GM12878 (cell line): Measurements from ENCODE around the gene IBA57. TPM values are rescaled to one million over a fixed set of nuclear protein-coding genes. Genes with fewer than 3 reads are reported as not detected.
A peak's percentile ranks its signal among the peaks of the same experiment; 100 is the strongest.

Experiments used
- ATAC-seq: fragments of 200-7000 bp; cut with Tn5 transposase; 3 replicates; pipeline ENCODE4 v1.9.1; 2020; ENCODE audit warnings: mild to moderate bottlenecking, moderate library complexity
- BruUV-seq: library from RNA; stranded (reverse); fragments of 400-500 nt; replicated peaks from 2 replicates; lab custom pipeline; 2021; lab: Mats Ljungman, UMichigan
- CTCF ChIA-PET: fragments of 300-600 bp; sonication (Branson Sonifier 250); formaldehyde crosslinking; extraction: SDS; loops from one replicate; lab custom pipeline; 2021; ENCODE audit warnings: inconsistent platforms; lab: Yijun Ruan, JAX
- POLR2A ChIA-PET: fragments of 350-600 bp; formaldehyde crosslinking; extraction: SDS; loops from one replicate; lab custom pipeline; 2021; ENCODE audit warnings: inconsistent platforms; lab: Charles Lee
- RAD21 ChIA-PET: fragments of 300-600 bp; sonication (Branson Sonifier 250); formaldehyde crosslinking; loops from one replicate; lab custom pipeline; 2023; ENCODE audit warnings: antibody characterized with exemption; ENCODE audit not compliant: unreplicated experiment; lab: Charles Lee
- SMC1A ChIA-PET: fragments of 300-600 bp; sonication (Branson Sonifier 250); formaldehyde crosslinking; loops from one replicate; lab custom pipeline; 2023; ENCODE audit not compliant: unreplicated experiment, uncharacterized antibody; lab: Charles Lee
- DNase-seq: peaks from one replicate; pipeline ENCODE4 v3.0.0-alpha.2; 2011; ENCODE audit warnings: low read depth, low spot score
- FAIRE-seq: peaks from 3 replicates; lab custom pipeline; 2011; peaks lifted over from hg19 to GRCh38; lab: Jason Lieb, UNC
- H2AFZ ChIP-seq: 2 replicates; pipeline ENCODE4 v1.6.0; 2011; ENCODE audit warnings: low read depth, low read length, control low read depth; ENCODE audit not compliant: control insufficient read depth
- H3K27ac ChIP-seq: 2 replicates; pipeline ENCODE4 v1.5.1; 2011; ENCODE audit warnings: control low read depth; ENCODE audit not compliant: control insufficient read depth, insufficient read depth
- H3K27me3 ChIP-seq, 2 experiments: replicated peaks in 1 of 2; 2 replicates each; pipeline versions ENCODE4 v1.6.0 to v1.6.1; 2011; ENCODE audit warnings: low read length in 1 of 2; ENCODE audit not compliant: control insufficient read depth in 2 of 2, insufficient read depth in 2 of 2
- H3K36me3 ChIP-seq, 2 experiments: 2 replicates each; pipeline ENCODE4 v1.5.1; 2011; ENCODE audit warnings: low read length in 1 of 2; ENCODE audit not compliant: control insufficient read depth in 2 of 2, insufficient read depth in 2 of 2
- H3K4me1 ChIP-seq: 2 replicates; pipeline ENCODE4 v1.6.1; 2011; ENCODE audit warnings: mild to moderate bottlenecking, low read length, moderate library complexity, mixed read lengths; ENCODE audit not compliant: control insufficient read depth, insufficient read depth
- H3K4me2 ChIP-seq: 2 replicates; pipeline ENCODE4 v1.6.0; 2011; ENCODE audit warnings: control low read depth; ENCODE audit not compliant: control insufficient read depth, insufficient read depth
- H3K4me3 ChIP-seq: fragments of 200-600 bp; sonication (generic); 2 replicates; pipeline ENCODE4 v1.5.1; 2016
- H3K79me2 ChIP-seq: 2 replicates; pipeline ENCODE4 v1.6.0; 2011; ENCODE audit warnings: low read length; ENCODE audit not compliant: control insufficient read depth, insufficient read depth
- H3K9ac ChIP-seq: 2 replicates; pipeline ENCODE4 v1.8.0; 2011; ENCODE audit warnings: low read length, control low read depth, mixed read lengths; ENCODE audit not compliant: control insufficient read depth, insufficient read depth
- H3K9me3 ChIP-seq: replicated peaks from 3 replicates; pipeline ENCODE4 v1.5.1; 2011; ENCODE audit warnings: mild to moderate bottlenecking, low read length; ENCODE audit not compliant: control insufficient read depth, insufficient read depth
- H4K20me1 ChIP-seq: 2 replicates; pipeline ENCODE4 v1.6.0; 2011; ENCODE audit not compliant: control insufficient read depth, insufficient read depth
- BCL11A ChIP-seq: IDR thresholded peaks from 2 replicates; pipeline ENCODE4 v1.6.1; 2011; ENCODE audit warnings: low read depth, low read length
- CBX3 ChIP-seq: fragments of 200-600 bp; sonication (generic); IDR thresholded peaks from 2 replicates; pipeline ENCODE4 v1.6.1; 2016; ENCODE audit warnings: low read depth, borderline replicate concordance
- IRF4 ChIP-seq: IDR thresholded peaks from 2 replicates; pipeline ENCODE4 v1.6.1; 2011; ENCODE audit warnings: low read depth, low read length
- MEF2A ChIP-seq: IDR thresholded peaks from 2 replicates; pipeline ENCODE4 v1.6.1; 2011; ENCODE audit warnings: low read depth, mild to moderate bottlenecking, low read length, moderate library complexity; ENCODE audit not compliant: insufficient read depth
- NR2C2 ChIP-seq: IDR thresholded peaks from 2 replicates; pipeline ENCODE4 v1.6.1; 2011; ENCODE audit warnings: borderline replicate concordance, low read depth; ENCODE audit not compliant: control insufficient read depth, insufficient read length
- NR2F1 ChIP-seq: fragments of 450-650 bp; conservative IDR thresholded peaks from 2 replicates; pipeline ENCODE4 v1.6.1; 2017; ENCODE audit warnings: mild to moderate bottlenecking
- POLR2A ChIP-seq: IDR thresholded peaks from 2 replicates; pipeline ENCODE4 v1.6.1; 2011; ENCODE audit warnings: low read depth, mild to moderate bottlenecking, low read length
- SUPT20H ChIP-seq: IDR thresholded peaks from 2 replicates; pipeline ENCODE4 v1.6.1; 2011; ENCODE audit warnings: low read depth, mild to moderate bottlenecking, low read length, moderate library complexity, borderline replicate concordance; ENCODE audit not compliant: control insufficient read depth
- YBX1 ChIP-seq: fragments of 450-650 bp; IDR thresholded peaks from 2 replicates; pipeline ENCODE4 v1.6.1; 2016; ENCODE audit warnings: antibody characterized with exemption
- WGBS: methylation state at CpG from one replicate; pipeline ENCODE4 v1.1.6; 2016; ENCODE audit warnings: low lambda C conversion rate; ENCODE audit not compliant: insufficient replicate concordance, insufficient coverage; ENCODE audit errors: missing lambda C conversion rate; 5-methylcytosine and 5-hydroxymethylcytosine counted together
- in situ Hi-C: fragments of 300-500 bp; cut with MboI; formaldehyde crosslinking; loops from 9 replicates; pipeline ENCODE4 v1.14.3; 2018; ENCODE audit warnings: mixed read lengths
- intact Hi-C: fragments of 100-400 bp; cut with micrococcal nuclease; formaldehyde crosslinking; loops from one replicate; pipeline ENCODE4 v1.14.2; 2022; ENCODE audit not compliant: unreplicated experiment
- polyA plus RNA-seq, 11 experiments: library from polyadenylated mRNA; depleted of rRNA in 4 of 11; unstranded in 6 of 11; stranded (reverse) in 5 of 11; fragments of >200 nt; fragmentation: Nextera tagmentation in 4 of 11; fragmentation: Illumina TruSeq in 1 of 11; extraction: Ambion mirVana in 4 of 11; extraction: Trizol in 1 of 11; gene quantifications; 1 replicate in 1 of 11; 2 replicates in 10 of 11; pipeline versions ENCODE4 v1.2.1 to v1.2.3, GENCODE V29; 2011 to 2016; ENCODE audit warnings: inconsistent platforms in 2 of 11, missing spikeins in 2 of 11, low read depth in 1 of 11
- total RNA-seq, 4 experiments: library from RNA; depleted of rRNA in 3 of 4; stranded (reverse); fragments of >200 nt in 3 of 4; fragmentation: Illumina TruSeq in 1 of 4; extraction: Trizol in 1 of 4; gene quantifications; 2 replicates each; pipeline versions ENCODE4 v1.2.1 to v1.2.3, GENCODE V29; 2013 to 2021
- TF ChIP-seq, protein P1 (sequence below): IDR thresholded peaks from 2 replicates; pipeline ENCODE4 v1.6.1; 2012; ENCODE audit warnings: low read length, inconsistent platforms
- TF ChIP-seq, protein P2 (sequence below): IDR thresholded peaks from 2 replicates; pipeline ENCODE4 v1.6.1; 2011; ENCODE audit warnings: low read depth, mild to moderate bottlenecking, low read length, moderate library complexity, borderline replicate concordance; ENCODE audit errors: extremely low read depth

Gene IBA57
- total and polyA plus RNA-seq, 10 of the 15 experiments (the other 5 are each of a cell fraction or from before 2014, with no cell fraction given): 0.51 to 8.6 (median 3.7) TPM

DNA sequence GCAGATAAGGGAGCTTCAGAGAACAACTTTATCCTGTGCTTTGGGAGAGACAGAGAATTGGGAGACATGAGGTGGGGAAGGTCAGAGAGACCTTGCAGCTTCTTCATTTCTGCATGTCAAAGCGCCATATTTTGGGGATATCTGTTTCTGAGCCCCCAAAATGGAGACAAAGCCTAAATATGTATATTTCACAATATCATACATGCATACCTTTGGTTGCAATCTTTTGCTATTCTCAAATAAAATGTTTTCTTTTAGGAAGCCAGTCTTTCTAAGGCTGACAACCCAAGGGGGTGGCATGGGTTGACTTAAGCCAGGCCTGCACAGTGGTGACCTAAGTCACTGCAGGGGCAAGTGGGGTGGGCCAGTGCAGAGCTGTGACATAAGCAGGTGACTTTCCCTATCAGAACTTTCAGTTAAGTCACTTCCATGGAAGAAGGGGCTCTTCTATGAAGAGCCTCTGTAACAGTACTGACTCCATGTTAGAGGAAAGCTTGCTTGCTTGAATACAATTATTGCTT is 42.6 kb upstream of the IBA57 start:
- WGBS: 40% methylated on average over 1 of the region's 1 CpG
- in situ Hi-C loops (no loop called here), intact Hi-C loops (no loop called here)
- POLR2A ChIA-PET: interaction anchor here (0.6 to 0.7 kb wide), 2 partner anchors 13 to 361 kb away, joined by 3 to 4 read pairs; no protein-coding TSS in a partner anchor
- no peak for ATAC-seq
- H4K20me1 ChIP-seq: no peaks in the 10 kb centered on the region
- H3K4me3 ChIP-seq: no peak overlapping the region
- CTCF ChIA-PET: interaction anchor here (0.7 to 2.2 kb wide), 5 partner anchors 13 to 642 kb away, joined by 3 to 7 read pairs (median 3); no protein-coding TSS in a partner anchor
- RAD21 ChIA-PET: no interaction called here
- no TSS peak for BruUV-seq
- H3K27ac ChIP-seq: no peak overlapping the region
- FAIRE-seq: no peak
- no peak overlapping the region for H3K9ac ChIP-seq
- SMC1A ChIA-PET: interaction anchor here (1.2 to 1.4 kb wide), 2 partner anchors 9 to 13 kb away, joined by 3 to 4 read pairs; no protein-coding TSS in a partner anchor
- H3K9me3 ChIP-seq: no peaks in the 10 kb centered on the region; the same call in 2 of the 3 replicates
- TF ChIP-seq NR2F1: peak; percentile 32; the same call in 1 of the 2 replicates
- TF ChIP-seq, protein P1, sequence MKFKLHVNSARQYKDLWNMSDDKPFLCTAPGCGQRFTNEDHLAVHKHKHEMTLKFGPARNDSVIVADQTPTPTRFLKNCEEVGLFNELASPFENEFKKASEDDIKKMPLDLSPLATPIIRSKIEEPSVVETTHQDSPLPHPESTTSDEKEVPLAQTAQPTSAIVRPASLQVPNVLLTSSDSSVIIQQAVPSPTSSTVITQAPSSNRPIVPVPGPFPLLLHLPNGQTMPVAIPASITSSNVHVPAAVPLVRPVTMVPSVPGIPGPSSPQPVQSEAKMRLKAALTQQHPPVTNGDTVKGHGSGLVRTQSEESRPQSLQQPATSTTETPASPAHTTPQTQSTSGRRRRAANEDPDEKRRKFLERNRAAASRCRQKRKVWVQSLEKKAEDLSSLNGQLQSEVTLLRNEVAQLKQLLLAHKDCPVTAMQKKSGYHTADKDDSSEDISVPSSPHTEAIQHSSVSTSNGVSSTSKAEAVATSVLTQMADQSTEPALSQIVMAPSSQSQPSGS: no peak
- H3K36me3 ChIP-seq: no peaks in the 10 kb centered on the region
- no peaks in the 10 kb centered on the region for H3K27me3 ChIP-seq
- H3K4me1 ChIP-seq: no peaks in the 10 kb centered on the region
- no peaks in the 10 kb centered on the region for H3K79me2 ChIP-seq
- no peak for DNase-seq
- no peak overlapping the region for H2AFZ ChIP-seq
- no peak overlapping the region for H3K4me2 ChIP-seq

DNA sequence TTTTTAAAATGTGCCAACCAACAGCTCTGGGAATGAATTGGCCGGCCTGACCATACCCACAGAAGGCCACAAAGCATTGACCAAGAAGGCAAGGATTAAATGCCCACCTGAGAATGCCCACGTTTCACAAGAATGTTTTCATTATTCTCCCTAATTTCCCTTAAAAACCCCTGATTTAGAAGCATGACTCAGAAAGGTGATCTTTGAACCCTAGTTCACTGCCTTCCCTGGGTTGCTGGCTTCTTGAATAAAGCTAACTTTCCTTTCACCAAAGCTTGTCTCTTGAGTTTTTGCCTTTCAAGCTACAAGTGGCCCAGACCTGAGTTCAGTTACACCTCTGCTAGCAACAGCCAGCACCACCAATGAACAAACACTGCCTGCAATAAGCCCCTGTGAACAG is 42.1 kb upstream of the IBA57 start:
- in situ Hi-C loops: no loop called here
- Histone ChIP-seq H3K36me3 (no peaks in the 10 kb centered on the region), H3K4me2 (no peak overlapping the region), H3K9ac (no peak overlapping the region), H3K27ac (no peak overlapping the region), H3K27me3 (no peaks in the 10 kb centered on the region), H3K4me1 (no peaks in the 10 kb centered on the region), H3K9me3 (no peaks in the 10 kb centered on the region; the same call in 2 of the 3 replicates), H3K79me2 (no peaks in the 10 kb centered on the region), H3K4me3 (no peak overlapping the region), H2AFZ (no peak overlapping the region), H4K20me1 (no peaks in the 10 kb centered on the region)
- CTCF ChIA-PET: interaction anchor here (0.7 to 2.2 kb wide), 5 partner anchors 12 to 124 kb away, joined by 3 to 7 read pairs (median 3); partner anchors contain the start of gene ARF1
- intact Hi-C loops: no loop called here
- POLR2A ChIA-PET: interaction anchor here (0.6 to 0.7 kb wide), 2 partner anchors 14 to 361 kb away, joined by 3 to 4 read pairs; no protein-coding TSS in a partner anchor
- RAD21 ChIA-PET: no interaction called here
- ATAC-seq (no peak), DNase-seq (no peak), FAIRE-seq (no peak)
- 22% methylated on average over 2 of the region's 2 CpGs for WGBS
- BruUV-seq: no TSS peak
- TF ChIP-seq BCL11A (no peak), CBX3 (no peak), SUPT20H (no peak), YBX1 (no peak), IRF4 (no peak), MEF2A (no peak), NR2C2 (no peak), POLR2A (no peak)
- TF ChIP-seq, protein P2, sequence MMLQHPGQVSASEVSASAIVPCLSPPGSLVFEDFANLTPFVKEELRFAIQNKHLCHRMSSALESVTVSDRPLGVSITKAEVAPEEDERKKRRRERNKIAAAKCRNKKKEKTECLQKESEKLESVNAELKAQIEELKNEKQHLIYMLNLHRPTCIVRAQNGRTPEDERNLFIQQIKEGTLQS: no peak
- SMC1A ChIA-PET: interaction anchor here (1.2 to 1.4 kb wide), 2 partner anchors 8 to 13 kb away, joined by 3 to 4 read pairs; no protein-coding TSS in a partner anchor
